ENCODE data around the gene IL6R. TPM values are rescaled to one million over a fixed set of nuclear protein-coding genes. Genes with fewer than 3 reads are reported as not detected.

Gene IL6R
- total RNA-seq, 2 experiments from 2014 or later = 9.1 to 9.3 TPM

- Mint-ChIP-seq H3K4me3 (no peak overlapping the region), H3K4me1 (peaks cover 26% of the 10 kb centered on the region), H3K9me3 (no peaks in the 10 kb centered on the region), H3K27me3 (peaks cover 3% of the 10 kb centered on the region), H3K36me3 (ENCODE audit: low read depth) (no peaks in the 10 kb centered on the region), H3K27ac (no peak overlapping the region)
- ChIA-PET CTCF (interaction anchor here (1.0 to 1.6 kb wide), 4 partner anchors 12 to 64 kb away, joined by 3 to 5 read pairs (median 4); no protein-coding TSS in a partner anchor), POLR2A (no interaction called here)
- no peak for DNase-seq
These were observed 6.5 kb upstream of the IL6R start for GRCh38 chr1:154398678-154399077.

GRCh38 chr1:154400381-154400801 is 4.8 kb upstream of the IL6R start:
- Mint-ChIP-seq H3K27ac (no peak overlapping the region), H3K27me3 (peaks cover 3% of the 10 kb centered on the region), H3K4me1 (peaks cover 42% of the 10 kb centered on the region), H3K36me3 (ENCODE audit: low read depth) (no peaks in the 10 kb centered on the region), H3K9me3 (no peaks in the 10 kb centered on the region), H3K4me3 (no peak overlapping the region)
- DNase-seq = no peak
- ChIA-PET POLR2A (no interaction called here), CTCF (interaction anchor here (0.9 to 1.6 kb wide), 4 partner anchors 9 to 63 kb away, joined by 3 to 5 read pairs (median 3); no protein-coding TSS in a partner anchor)

DNA sequence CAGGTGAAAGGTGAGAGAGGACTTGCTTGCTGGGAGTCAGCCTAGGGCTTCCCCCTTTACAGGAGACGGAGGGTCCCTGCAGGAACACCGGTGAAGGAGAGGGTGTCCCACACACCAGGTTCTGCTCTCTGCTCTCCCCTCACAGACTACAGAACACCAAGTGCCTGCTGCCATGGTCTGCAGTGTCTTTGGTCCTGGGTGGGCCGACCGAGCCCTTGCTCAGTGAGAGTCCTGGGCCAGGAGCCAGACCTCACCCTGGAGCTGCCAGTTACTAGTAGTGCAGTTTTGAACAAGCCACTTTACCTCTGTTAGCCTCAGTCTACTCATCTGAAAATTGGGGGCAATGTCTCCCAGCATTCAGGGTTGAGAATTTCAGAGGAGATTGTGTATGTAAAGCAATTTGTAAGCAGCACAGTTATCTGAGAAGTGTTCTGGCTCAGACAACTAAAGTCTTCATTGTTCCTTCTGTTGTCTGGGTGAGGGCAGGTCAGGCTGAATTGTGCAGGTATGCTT is 2.7 kb upstream of the IL6R start:
- H3K27me3 Mint-ChIP-seq = peaks cover 5% of the 10 kb centered on the region
- H3K9me3 Mint-ChIP-seq = no peaks in the 10 kb centered on the region
- H3K4me3 Mint-ChIP-seq = no peak overlapping the region
- no peaks in the 10 kb centered on the region for H3K36me3 Mint-ChIP-seq (ENCODE audit: low read depth)
- DNase-seq = no peak
- H3K4me1 Mint-ChIP-seq = peaks cover 60% of the 10 kb centered on the region
- POLR2A ChIA-PET = no interaction called here
- CTCF ChIA-PET = interaction anchor here (1.0 to 2.2 kb wide), 3 partner anchors 12 to 28 kb away, joined by 3 to 8 read pairs (median 4); no protein-coding TSS in a partner anchor
- H3K27ac Mint-ChIP-seq = peak overlapping the region; percentile 82

GRCh38 chr1:154403261-154403943 is 1.7 kb upstream of the IL6R start:
- CTCF ChIA-PET = interaction anchor here (0.6 to 2.2 kb wide), 10 partner anchors 11 to 143 kb away, joined by 3 to 8 read pairs (median 4); no protein-coding TSS in a partner anchor
- peak overlapping the region; percentile 82 for H3K27ac Mint-ChIP-seq
- DNase-seq = peak; percentile 55
- peak overlapping the region; percentile 17 for H3K4me3 Mint-ChIP-seq
- H3K4me1 Mint-ChIP-seq = peaks cover 69% of the 10 kb centered on the region
- POLR2A ChIA-PET = interaction anchor here (0.5 to 0.6 kb wide), 2 partner anchors 68 to 769 kb away, joined by 3 to 4 read pairs; no protein-coding TSS in a partner anchor
- H3K27me3 Mint-ChIP-seq = peaks cover 5% of the 10 kb centered on the region
- H3K9me3 Mint-ChIP-seq = no peaks in the 10 kb centered on the region
- H3K36me3 Mint-ChIP-seq (ENCODE audit: low read depth) = no peaks in the 10 kb centered on the region

GRCh38 chr1:154403983-154404382 is 1.2 kb upstream of the IL6R start:
- CTCF ChIA-PET = interaction anchor here (0.6 to 2.2 kb wide), 9 partner anchors 12 to 143 kb away, joined by 3 to 8 read pairs (median 4); no protein-coding TSS in a partner anchor
- POLR2A ChIA-PET = interaction anchor here (0.5 to 0.6 kb wide), 2 partner anchors 69 to 769 kb away, joined by 3 to 4 read pairs; no protein-coding TSS in a partner anchor
- H3K4me3 Mint-ChIP-seq = peak overlapping the region; percentile 11
- no peaks in the 10 kb centered on the region for H3K9me3 Mint-ChIP-seq
- no peaks in the 10 kb centered on the region for H3K36me3 Mint-ChIP-seq (ENCODE audit: low read depth)
- H3K27me3 Mint-ChIP-seq = peaks cover 5% of the 10 kb centered on the region
- peaks cover 74% of the 10 kb centered on the region for H3K4me1 Mint-ChIP-seq
- DNase-seq = no peak
- H3K27ac Mint-ChIP-seq = peak overlapping the region; percentile 82

DNA sequence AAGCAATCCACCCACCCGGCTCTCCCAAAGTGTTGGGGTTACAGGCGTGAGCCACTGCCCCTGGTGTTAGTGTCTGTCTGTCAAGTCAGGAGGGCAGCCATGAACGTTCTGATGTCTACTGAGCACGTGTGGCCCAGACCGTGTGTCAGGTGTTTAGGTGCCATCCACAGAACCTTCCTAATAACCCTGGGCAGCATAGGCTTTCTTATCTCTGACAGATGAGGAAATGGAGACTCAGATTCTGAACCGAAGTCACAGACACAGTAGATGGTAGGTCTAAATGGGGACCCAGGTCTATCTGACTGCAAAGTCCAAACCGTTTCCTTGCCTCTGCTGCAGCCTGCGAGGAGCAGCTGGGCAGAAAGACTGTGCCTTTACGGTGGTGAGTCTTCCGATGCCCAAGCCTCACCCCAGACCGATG is 622 bp upstream of the IL6R start:
- Mint-ChIP-seq H3K4me1 (peaks cover 78% of the 10 kb centered on the region), H3K36me3 (ENCODE audit: low read depth) (no peaks in the 10 kb centered on the region), H3K27me3 (peaks cover 5% of the 10 kb centered on the region), H3K27ac (peak overlapping the region; percentile 68), H3K9me3 (no peaks in the 10 kb centered on the region), H3K4me3 (peak overlapping the region; percentile 64)
- ChIA-PET POLR2A (no interaction called here), CTCF (interaction anchor here (0.6 to 1.3 kb wide), 4 partner anchors 11 to 78 kb away, joined by 3 to 5 read pairs (median 4); no protein-coding TSS in a partner anchor)
- DNase-seq = peak; percentile 12

DNA sequence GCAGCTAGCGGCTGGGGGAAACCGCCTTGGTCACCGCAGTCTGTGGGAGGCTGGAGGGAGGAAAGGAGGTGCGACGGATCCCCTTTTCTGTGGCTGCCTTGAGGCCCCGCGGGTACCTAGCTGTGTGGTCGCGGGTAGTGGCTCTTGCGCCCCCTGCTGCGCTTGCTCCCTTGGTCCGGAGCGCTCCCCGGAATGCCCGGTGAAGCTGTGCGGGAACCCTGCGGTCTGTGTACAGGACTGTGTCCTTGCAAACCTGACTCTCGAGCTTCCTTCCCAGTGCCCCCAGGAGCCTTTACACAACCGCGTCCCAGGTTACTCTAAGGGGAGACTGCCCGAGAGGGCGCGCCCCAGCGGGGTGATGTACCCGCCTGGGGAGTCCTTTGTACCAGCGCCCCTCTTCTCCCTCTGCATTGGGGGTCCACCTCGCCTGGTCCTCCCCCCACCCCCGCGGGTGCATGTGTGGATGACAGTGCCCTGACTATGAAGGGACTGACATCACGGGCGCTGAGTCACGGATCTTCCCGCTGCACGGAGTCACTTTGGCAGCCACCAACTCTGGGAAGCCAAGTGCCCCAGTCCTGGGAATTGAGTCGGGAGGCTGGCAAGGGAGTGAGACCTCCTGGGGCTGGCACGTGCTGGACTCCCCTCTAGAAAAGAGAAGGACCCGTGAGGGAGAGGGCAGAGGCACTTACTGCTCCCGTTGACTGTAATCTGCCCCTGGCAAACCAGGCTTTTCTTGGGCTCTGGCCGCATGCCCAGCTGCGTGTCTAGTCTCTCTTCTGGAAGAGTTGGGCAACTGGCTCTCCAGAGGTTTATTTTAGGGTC is 816 bp downstream of the IL6R start:
- no peaks in the 10 kb centered on the region for H3K9me3 Mint-ChIP-seq

GRCh38 chr1:154406572-154406879 is 1.4 kb downstream of the IL6R start:
- ChIA-PET POLR2A (no interaction called here), CTCF (interaction anchor here (1.9 kb wide), 1 partner anchor 8 kb away, joined by 6 read pairs; no protein-coding TSS in a partner anchor)
- H3K4me1 Mint-ChIP-seq = peaks cover 91% of the 10 kb centered on the region
- H3K27me3 Mint-ChIP-seq = peaks cover 2% of the 10 kb centered on the region
- peaks cover 1% of the 10 kb centered on the region for H3K36me3 Mint-ChIP-seq (ENCODE audit: low read depth)
- H3K9me3 Mint-ChIP-seq = no peaks in the 10 kb centered on the region
- H3K27ac Mint-ChIP-seq = peak overlapping the region; percentile 86
- DNase-seq = no peak
- H3K4me3 Mint-ChIP-seq = peak overlapping the region; percentile 77

More for the DNA sequence above, 816 bp downstream of the IL6R start:
- ChIA-PET POLR2A (interaction anchor here (1.0 kb wide), 1 partner anchor 33 kb away, joined by 4 read pairs; no protein-coding TSS in a partner anchor), CTCF (interaction anchor here (1.9 kb wide), 1 partner anchor 9 kb away, joined by 6 read pairs; no protein-coding TSS in a partner anchor)
- peak overlapping the region; percentile 86 for H3K27ac Mint-ChIP-seq
- H3K4me1 Mint-ChIP-seq = peaks cover 86% of the 10 kb centered on the region
- H3K4me3 Mint-ChIP-seq = peak overlapping the region; percentile 77
- no peaks in the 10 kb centered on the region for H3K36me3 Mint-ChIP-seq (ENCODE audit: low read depth)
- DNase-seq = peak; percentile 33
- peaks cover 2% of the 10 kb centered on the region for H3K27me3 Mint-ChIP-seq

DNA sequence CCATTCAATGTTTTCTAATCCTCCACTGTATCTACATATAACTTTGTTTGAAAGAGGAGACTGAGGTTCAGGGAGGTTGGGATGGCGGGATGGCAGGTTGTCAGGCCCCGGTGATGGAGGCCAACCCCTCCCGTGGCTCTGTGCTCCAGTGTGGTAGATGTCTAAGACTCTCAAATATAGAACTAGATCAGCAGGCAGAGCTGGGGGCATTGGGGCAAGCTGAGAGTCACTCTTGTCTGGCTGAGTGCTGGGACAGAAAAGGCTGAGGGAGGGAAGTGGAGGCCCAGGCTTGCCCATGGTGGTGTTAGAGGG is 1.7 kb downstream of the IL6R start:
- Mint-ChIP-seq H3K27me3 (peaks cover 2% of the 10 kb centered on the region), H3K9me3 (no peaks in the 10 kb centered on the region), H3K4me3 (peak overlapping the region; percentile 77), H3K27ac (peak overlapping the region; percentile 86), H3K4me1 (peaks cover 93% of the 10 kb centered on the region), H3K36me3 (ENCODE audit: low read depth) (peaks cover 1% of the 10 kb centered on the region)
- CTCF ChIA-PET = interaction anchor here (1.0 to 1.9 kb wide), 3 partner anchors 8 to 73 kb away, joined by 4 to 6 read pairs (median 4); no protein-coding TSS in a partner anchor
- no peak for DNase-seq
- POLR2A ChIA-PET = no interaction called here

- ChIA-PET POLR2A (no interaction called here), CTCF (interaction anchor here (0.8 to 1.5 kb wide), 3 partner anchors 20 to 72 kb away, joined by 3 to 4 read pairs (median 4); no protein-coding TSS in a partner anchor)
- Mint-ChIP-seq H3K36me3 (ENCODE audit: low read depth) (peaks cover 1% of the 10 kb centered on the region), H3K9me3 (no peaks in the 10 kb centered on the region), H3K27ac (peak overlapping the region; percentile 86), H3K4me3 (peak overlapping the region; percentile 77), H3K4me1 (peaks cover 87% of the 10 kb centered on the region), H3K27me3 (peaks cover 2% of the 10 kb centered on the region)
- peak; percentile 26 for DNase-seq
These were observed 2.3 kb downstream of the IL6R start for GRCh38 chr1:154407198-154408091.

DNA sequence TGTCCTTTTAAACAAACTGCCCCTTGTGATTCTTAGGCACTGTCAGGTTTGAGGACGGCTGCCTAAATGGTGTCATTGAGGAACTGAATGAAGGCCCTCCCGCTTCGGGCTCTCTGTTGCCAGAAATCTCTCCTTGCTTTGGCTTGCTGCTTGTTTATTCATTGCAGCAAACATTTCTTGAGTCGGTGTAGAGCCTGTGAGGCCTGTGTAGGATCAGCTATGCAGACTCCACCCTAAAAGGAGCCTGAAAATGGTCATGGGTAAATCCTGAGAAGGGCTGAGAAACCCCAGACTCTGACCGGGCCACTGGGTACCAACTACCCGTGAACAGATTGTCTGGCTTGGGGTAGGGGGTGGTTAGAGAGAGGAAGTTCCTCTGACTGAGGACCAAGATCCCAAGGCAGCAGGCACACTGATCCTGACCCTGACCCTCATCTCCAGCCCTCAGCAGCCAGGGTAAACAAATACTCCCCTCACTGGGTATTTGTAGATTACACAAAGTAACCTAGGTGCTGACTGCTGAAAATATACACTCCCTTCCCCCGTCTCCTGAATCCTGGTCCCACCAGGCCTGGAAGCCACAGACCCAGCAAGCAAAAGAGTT is 3.1 kb downstream of the IL6R start:
- Mint-ChIP-seq H3K27ac (peak overlapping the region; percentile 86), H3K27me3 (peaks cover 2% of the 10 kb centered on the region), H3K36me3 (ENCODE audit: low read depth) (peaks cover 1% of the 10 kb centered on the region), H3K9me3 (no peaks in the 10 kb centered on the region), H3K4me1 (peaks cover 79% of the 10 kb centered on the region), H3K4me3 (peak overlapping the region; percentile 77)
- no peak for DNase-seq
- ChIA-PET POLR2A (interaction anchor here (0.7 kb wide), 1 partner anchor 37 kb away, joined by 3 read pairs; no protein-coding TSS in a partner anchor), CTCF (interaction anchor here (0.8 to 1.6 kb wide), 4 partner anchors 8 to 72 kb away, joined by 3 to 5 read pairs (median 4); no protein-coding TSS in a partner anchor)
